ENCODE measurements around the gene SCARB1. TPM values are rescaled to one million over a fixed set of nuclear protein-coding genes. Genes with fewer than 3 reads are reported as not detected.

SCARB1 gene
- total and polyA plus RNA-seq, 9 of the 15 experiments (the other 6 are each of a cell fraction or from before 2014, with no cell fraction given): 0.56 to 157 (median 52.8) TPM

DNA sequence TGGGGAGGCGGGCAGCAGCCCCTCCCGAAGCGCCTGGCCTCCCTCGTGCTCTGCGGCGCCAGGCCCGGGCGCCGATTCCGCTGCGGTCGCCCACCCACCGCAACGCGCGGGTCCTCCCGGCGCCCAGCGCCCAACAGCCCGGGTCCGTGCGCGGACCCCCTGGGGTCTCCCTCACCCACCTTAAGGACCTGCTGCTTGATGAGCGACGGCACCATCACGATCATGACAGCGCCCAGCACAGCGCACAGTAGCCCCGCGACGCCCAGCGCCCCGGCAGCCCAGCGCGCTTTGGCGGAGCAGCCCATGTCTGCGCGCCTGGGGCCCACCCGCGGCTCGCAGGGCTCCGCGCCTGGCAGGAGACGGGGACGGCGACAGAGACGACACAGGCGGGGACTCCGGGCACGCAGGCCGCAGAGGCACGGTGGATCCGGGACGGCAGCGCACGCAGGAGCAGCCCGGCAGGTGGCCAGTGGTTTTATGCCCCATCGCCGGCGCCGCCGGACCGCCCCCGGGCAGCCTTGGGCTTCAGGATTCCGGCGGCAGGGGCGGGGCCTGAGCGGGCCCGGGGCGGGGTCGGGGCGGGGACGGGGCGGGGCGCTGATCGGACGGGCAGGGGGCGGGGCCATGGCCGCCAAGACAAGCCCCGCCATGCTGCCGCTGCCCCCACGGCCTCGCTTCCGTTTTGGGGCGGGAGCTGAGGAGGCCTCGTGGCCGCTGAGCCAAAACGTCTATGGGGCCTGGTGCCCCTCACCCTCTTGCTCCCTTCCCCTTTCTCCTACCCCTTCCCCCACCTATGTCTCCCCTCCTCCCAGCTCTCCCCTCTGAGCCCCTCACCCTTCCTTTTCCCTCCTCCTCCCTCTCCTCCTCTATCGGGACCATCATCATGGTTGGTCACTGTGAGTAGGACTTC, at the start of gene SCARB1 (continued):
- TF ChIP-seq, protein P1, sequence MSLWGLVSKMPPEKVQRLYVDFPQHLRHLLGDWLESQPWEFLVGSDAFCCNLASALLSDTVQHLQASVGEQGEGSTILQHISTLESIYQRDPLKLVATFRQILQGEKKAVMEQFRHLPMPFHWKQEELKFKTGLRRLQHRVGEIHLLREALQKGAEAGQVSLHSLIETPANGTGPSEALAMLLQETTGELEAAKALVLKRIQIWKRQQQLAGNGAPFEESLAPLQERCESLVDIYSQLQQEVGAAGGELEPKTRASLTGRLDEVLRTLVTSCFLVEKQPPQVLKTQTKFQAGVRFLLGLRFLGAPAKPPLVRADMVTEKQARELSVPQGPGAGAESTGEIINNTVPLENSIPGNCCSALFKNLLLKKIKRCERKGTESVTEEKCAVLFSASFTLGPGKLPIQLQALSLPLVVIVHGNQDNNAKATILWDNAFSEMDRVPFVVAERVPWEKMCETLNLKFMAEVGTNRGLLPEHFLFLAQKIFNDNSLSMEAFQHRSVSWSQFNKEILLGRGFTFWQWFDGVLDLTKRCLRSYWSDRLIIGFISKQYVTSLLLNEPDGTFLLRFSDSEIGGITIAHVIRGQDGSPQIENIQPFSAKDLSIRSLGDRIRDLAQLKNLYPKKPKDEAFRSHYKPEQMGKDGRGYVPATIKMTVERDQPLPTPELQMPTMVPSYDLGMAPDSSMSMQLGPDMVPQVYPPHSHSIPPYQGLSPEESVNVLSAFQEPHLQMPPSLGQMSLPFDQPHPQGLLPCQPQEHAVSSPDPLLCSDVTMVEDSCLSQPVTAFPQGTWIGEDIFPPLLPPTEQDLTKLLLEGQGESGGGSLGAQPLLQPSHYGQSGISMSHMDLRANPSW (CRISPR knock-in tag; IDR thresholded peaks at IDR 0.05): 0 out of 2 replicates have a peak, but pooled peaks have one; percentile 30
- TF ChIP-seq CTBP1 (IDR thresholded peaks at IDR 0.05; ENCODE audit: borderline replicate concordance) (peak; percentile 72; the same call in 1 of the 2 replicates), ELF4 (CRISPR knock-in tag; IDR thresholded peaks at IDR 0.05) (peak; percentile 88; the same call in 1 of the 2 replicates), ZBTB17 (CRISPR knock-in tag; IDR thresholded peaks at IDR 0.05) (peak; percentile 46; the same call in 1 of the 2 replicates)
- TF ChIP-seq, protein P2, sequence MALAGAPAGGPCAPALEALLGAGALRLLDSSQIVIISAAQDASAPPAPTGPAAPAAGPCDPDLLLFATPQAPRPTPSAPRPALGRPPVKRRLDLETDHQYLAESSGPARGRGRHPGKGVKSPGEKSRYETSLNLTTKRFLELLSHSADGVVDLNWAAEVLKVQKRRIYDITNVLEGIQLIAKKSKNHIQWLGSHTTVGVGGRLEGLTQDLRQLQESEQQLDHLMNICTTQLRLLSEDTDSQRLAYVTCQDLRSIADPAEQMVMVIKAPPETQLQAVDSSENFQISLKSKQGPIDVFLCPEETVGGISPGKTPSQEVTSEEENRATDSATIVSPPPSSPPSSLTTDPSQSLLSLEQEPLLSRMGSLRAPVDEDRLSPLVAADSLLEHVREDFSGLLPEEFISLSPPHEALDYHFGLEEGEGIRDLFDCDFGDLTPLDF (CRISPR knock-in tag; IDR thresholded peaks at IDR 0.05): no peak
- TF ChIP-seq, protein P3, sequence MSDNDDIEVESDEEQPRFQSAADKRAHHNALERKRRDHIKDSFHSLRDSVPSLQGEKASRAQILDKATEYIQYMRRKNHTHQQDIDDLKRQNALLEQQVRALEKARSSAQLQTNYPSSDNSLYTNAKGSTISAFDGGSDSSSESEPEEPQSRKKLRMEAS (CRISPR knock-in tag; IDR thresholded peaks at IDR 0.05): peak; percentile 68; the same call in 1 of the 2 replicates
- TF ChIP-seq, protein P4, sequence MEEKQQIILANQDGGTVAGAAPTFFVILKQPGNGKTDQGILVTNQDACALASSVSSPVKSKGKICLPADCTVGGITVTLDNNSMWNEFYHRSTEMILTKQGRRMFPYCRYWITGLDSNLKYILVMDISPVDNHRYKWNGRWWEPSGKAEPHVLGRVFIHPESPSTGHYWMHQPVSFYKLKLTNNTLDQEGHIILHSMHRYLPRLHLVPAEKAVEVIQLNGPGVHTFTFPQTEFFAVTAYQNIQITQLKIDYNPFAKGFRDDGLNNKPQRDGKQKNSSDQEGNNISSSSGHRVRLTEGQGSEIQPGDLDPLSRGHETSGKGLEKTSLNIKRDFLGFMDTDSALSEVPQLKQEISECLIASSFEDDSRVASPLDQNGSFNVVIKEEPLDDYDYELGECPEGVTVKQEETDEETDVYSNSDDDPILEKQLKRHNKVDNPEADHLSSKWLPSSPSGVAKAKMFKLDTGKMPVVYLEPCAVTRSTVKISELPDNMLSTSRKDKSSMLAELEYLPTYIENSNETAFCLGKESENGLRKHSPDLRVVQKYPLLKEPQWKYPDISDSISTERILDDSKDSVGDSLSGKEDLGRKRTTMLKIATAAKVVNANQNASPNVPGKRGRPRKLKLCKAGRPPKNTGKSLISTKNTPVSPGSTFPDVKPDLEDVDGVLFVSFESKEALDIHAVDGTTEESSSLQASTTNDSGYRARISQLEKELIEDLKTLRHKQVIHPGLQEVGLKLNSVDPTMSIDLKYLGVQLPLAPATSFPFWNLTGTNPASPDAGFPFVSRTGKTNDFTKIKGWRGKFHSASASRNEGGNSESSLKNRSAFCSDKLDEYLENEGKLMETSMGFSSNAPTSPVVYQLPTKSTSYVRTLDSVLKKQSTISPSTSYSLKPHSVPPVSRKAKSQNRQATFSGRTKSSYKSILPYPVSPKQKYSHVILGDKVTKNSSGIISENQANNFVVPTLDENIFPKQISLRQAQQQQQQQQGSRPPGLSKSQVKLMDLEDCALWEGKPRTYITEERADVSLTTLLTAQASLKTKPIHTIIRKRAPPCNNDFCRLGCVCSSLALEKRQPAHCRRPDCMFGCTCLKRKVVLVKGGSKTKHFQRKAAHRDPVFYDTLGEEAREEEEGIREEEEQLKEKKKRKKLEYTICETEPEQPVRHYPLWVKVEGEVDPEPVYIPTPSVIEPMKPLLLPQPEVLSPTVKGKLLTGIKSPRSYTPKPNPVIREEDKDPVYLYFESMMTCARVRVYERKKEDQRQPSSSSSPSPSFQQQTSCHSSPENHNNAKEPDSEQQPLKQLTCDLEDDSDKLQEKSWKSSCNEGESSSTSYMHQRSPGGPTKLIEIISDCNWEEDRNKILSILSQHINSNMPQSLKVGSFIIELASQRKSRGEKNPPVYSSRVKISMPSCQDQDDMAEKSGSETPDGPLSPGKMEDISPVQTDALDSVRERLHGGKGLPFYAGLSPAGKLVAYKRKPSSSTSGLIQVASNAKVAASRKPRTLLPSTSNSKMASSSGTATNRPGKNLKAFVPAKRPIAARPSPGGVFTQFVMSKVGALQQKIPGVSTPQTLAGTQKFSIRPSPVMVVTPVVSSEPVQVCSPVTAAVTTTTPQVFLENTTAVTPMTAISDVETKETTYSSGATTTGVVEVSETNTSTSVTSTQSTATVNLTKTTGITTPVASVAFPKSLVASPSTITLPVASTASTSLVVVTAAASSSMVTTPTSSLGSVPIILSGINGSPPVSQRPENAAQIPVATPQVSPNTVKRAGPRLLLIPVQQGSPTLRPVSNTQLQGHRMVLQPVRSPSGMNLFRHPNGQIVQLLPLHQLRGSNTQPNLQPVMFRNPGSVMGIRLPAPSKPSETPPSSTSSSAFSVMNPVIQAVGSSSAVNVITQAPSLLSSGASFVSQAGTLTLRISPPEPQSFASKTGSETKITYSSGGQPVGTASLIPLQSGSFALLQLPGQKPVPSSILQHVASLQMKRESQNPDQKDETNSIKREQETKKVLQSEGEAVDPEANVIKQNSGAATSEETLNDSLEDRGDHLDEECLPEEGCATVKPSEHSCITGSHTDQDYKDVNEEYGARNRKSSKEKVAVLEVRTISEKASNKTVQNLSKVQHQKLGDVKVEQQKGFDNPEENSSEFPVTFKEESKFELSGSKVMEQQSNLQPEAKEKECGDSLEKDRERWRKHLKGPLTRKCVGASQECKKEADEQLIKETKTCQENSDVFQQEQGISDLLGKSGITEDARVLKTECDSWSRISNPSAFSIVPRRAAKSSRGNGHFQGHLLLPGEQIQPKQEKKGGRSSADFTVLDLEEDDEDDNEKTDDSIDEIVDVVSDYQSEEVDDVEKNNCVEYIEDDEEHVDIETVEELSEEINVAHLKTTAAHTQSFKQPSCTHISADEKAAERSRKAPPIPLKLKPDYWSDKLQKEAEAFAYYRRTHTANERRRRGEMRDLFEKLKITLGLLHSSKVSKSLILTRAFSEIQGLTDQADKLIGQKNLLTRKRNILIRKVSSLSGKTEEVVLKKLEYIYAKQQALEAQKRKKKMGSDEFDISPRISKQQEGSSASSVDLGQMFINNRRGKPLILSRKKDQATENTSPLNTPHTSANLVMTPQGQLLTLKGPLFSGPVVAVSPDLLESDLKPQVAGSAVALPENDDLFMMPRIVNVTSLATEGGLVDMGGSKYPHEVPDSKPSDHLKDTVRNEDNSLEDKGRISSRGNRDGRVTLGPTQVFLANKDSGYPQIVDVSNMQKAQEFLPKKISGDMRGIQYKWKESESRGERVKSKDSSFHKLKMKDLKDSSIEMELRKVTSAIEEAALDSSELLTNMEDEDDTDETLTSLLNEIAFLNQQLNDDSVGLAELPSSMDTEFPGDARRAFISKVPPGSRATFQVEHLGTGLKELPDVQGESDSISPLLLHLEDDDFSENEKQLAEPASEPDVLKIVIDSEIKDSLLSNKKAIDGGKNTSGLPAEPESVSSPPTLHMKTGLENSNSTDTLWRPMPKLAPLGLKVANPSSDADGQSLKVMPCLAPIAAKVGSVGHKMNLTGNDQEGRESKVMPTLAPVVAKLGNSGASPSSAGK (IDR thresholded peaks at IDR 0.05): peak; percentile 79
- TF ChIP-seq, protein P5, sequence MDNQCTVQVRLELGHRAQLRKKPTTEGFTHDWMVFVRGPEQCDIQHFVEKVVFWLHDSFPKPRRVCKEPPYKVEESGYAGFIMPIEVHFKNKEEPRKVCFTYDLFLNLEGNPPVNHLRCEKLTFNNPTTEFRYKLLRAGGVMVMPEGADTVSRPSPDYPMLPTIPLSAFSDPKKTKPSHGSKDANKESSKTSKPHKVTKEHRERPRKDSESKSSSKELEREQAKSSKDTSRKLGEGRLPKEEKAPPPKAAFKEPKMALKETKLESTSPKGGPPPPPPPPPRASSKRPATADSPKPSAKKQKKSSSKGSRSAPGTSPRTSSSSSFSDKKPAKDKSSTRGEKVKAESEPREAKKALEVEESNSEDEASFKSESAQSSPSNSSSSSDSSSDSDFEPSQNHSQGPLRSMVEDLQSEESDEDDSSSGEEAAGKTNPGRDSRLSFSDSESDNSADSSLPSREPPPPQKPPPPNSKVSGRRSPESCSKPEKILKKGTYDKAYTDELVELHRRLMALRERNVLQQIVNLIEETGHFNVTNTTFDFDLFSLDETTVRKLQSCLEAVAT (IDR thresholded peaks at IDR 0.05): peak in 1 of 2 experiments; percentile 56; a peak in 1 of 4 replicates
